GM19452 (cell line): ENCODE results near the gene CATSPER3.

Experiments
- ATAC-seq: cut with Tn5 transposase; IDR thresholded peaks from one replicate; pipeline ENCODE4 v1.9.1; 2021; ENCODE audit not compliant: unreplicated experiment

Gene CATSPER3

GRCh38 chr5:135009736-135010501 lies 42.2 kb downstream of the CATSPER3 start:
- ATAC-seq: no peak

DNA sequence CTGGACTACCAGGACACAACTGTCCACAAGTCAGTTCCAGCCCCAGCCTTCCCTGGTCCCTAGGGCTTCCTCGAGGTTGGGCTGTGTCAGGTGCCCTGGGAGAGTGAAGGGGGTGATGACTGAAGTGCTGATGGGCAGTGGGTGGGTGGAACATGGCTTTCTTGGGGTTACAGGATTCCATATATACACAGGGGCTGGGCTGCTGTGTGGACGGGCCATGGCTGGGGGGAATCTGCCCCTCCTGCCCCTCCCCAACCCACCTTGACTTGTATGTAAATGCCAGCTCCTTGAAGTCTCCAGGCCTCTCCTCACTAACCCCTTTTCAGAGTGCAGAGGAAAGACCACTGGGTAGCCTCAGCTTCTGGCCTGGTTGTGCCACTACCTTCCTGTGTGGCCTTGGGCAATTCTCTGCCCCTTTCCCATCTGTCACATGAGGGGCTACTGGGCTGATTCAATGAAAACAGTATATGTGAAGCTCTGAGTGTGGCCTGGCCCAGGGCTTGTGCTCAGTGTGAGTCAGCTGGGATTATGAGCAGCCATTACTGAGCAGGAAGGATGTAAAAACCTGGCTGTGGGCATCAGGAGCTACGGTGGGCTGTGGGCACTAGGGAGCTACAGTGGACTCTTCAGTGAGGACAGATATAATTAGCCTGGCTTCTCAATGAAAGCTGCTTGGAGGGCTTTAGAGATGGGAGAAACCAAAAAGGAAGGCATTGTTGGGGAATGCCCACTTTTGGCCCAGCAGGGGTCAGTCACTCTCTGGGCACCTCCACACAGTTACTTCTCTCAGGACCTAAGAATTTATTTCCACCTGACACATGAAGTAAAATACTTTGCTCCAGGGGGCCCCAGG lies 43.0 kb downstream of the CATSPER3 start:
- no peak for ATAC-seq

- no peak for ATAC-seq
Measured at GRCh38 chr5:135011355-135012032, 43.8 kb downstream of the CATSPER3 start.

DNA sequence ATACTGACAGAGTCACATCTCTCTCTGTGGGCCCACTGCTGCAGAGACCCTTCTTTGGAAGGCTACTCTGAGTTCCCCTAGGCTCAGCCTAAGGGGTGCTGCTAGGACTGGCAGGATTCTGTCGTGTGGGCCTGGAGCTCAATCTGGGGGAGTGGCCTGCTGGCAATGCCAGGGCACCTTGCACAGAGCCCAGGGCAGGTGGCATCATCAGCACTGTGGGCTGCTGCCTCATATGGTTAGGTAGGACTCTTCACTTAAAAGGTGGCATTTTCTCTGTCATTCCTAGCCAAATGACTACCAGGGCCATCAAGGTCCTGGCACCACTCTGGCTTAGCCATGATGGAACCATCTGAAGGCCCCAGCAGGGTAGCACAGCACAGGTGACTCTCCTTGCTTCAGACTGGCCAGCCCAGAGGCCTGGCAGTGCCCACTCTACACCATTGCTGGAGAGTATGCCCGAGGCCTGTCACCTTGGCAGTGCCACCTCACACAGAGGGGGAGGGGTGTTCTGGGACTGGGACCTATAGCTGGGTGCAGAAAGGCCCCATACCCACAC lies 44.4 kb downstream of the CATSPER3 start:
- ATAC-seq: no peak

- ATAC-seq: no peak
Measured at GRCh38 chr5:135012951-135013391, 45.3 kb downstream of the CATSPER3 start.

GRCh38 chr5:135013445-135013844 lies 45.7 kb downstream of the CATSPER3 start:
- no peak for ATAC-seq

GRCh38 chr5:135013947-135014570 lies 46.4 kb downstream of the CATSPER3 start:
- no peak for ATAC-seq

DNA sequence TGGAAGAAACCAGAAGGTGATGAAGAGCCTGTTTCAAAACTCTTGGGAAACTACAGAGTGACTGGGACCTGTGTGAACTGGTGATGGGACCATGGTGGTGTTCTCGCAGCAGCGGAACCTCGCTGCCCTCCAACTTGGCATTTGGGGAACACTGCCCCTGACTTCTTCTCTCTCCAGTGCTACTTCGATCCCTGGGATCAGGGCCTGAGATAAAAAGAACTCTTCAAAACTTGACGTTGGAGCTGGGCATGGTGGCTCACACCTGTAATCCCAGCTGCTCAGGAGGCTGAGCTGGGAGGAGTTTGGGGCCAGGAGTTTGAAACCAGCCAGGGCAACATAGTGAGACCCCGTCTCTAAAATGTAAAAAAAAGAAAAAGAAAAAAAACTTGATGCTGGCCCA lies 48.2 kb downstream of the CATSPER3 start:
- no peak for ATAC-seq

GRCh38 chr5:135016861-135017290 lies 49.2 kb downstream of the CATSPER3 start:
- ATAC-seq: no peak

DNA sequence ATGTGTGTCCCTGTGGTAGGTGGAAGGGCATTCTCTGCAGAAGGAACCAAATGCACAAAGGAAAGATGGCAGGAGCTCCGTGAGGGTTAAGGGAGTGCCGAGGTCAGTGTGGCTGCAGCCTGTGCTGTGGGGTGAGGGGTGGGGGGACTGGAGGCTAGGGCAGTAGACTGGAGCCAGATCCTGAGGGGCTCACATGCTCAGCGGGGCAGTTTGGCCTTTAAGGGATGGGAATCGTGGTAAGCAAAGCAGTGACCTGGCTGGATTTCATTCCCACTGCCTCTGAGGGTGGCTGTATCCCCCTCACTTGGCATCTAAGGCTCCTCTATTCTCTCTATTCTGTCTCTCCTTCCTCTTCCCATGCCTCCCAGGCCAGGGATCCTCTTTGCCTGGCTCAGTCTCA lies 50.8 kb downstream of the CATSPER3 start:
- no peak for ATAC-seq

DNA sequence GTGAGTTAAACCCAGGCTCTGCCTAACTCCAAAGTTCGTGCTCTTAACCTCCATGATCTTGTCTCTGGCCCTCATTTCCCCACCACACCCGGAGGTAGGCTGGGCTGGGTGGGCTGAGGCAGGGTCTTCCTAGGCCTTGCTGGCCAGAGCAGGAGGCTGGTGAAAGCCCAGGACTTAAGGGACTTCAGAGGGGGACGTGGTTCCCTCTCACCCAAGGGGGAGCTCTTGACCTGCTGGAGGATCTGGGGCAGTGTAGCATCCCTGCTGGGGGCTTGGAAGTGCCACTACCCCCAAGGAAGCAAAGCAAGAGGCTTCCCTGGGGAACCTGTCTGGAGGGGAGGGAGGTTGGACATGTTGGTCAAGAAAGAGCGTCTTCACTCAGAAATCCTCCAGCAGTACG lies 51.6 kb downstream of the CATSPER3 start:
- ATAC-seq: no peak

- ATAC-seq: no peak
Measured at GRCh38 chr5:135020111-135020895, 52.6 kb downstream of the CATSPER3 start.

DNA sequence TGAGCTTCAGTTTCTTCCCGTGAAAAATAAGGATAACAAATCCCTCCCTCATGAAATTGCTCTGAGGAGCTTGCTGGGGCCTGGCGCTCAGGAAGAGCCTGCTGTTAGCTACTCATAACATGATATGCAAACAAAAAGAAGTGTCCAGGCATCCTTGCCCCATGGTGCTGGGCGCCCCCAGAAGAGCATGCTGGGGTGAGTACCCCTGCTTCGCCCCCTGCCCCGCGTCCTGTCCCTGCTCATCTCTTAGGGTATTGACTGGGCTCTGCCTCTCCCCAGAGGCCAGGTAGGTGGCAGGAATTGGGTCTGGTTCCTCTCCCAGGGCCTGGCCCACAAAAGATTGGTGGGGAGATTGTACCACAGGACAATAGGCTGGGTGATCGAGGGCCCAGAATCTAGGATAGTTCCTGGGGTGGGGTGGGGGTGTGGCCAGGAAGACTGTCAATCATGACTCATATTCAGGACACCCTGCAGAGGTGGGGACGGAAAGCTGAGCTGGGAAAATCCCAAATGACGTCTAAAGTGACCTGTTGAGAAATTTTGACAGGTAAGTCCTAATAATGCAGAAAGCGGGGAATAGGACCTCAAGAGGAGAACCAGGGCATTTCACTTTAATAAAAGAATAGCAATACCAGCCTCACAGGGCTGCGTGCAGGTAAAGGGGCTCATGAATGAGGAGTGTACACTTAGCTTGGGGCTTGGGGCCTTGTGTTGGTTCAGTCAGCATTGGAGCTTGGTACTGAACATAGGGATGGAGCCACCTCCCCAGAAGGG lies 57.4 kb downstream of the CATSPER3 start:
- no peak for ATAC-seq

GRCh38 chr5:135025730-135026644 lies 58.3 kb downstream of the CATSPER3 start:
- ATAC-seq: no peak

DNA sequence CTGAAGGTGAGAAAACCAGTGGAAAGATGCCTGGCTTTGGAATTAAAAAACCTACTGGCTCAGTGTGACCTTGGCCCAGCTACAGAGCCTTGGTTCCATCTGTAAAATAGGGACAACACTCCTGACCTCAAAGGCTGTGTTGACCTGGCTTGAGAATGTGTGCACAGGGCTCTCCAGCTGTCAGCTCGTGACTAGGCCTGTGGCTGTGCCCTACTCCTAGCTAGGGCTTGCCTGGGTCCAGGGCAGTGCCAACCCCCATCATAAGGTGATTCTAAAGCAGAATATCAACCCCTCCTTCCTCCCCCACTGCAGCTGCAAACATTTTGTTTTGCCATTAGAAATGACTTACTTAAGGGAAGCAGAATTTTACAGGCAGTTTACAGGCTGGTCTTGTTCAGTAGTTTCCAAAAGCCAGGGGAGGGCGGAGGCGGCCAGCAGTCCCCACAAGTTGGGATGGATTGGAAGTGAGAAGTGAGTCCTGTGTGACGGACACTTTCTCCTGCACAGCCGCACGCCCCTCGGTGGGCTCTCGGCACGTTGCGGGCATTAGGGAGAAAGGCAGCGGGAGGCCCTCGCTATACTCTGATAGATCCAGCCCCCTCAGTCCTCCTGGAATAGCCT lies 59.0 kb downstream of the CATSPER3 start:
- no peak for ATAC-seq

GRCh38 chr5:135027266-135027696 lies 59.6 kb downstream of the CATSPER3 start:
- ATAC-seq: no peak

- no peak for ATAC-seq
Measured at GRCh38 chr5:135027697-135028615, 60.2 kb downstream of the CATSPER3 start.
